RCC 7860 (cell line): ENCODE results near the gene EDC4.

Experiments used
- DNase-seq: peaks from one replicate; pipeline ENCODE4 v3.0.0-alpha.2; 2015; ENCODE audit warnings: low spot score
- FAIRE-seq: peaks from 2 replicates; lab custom pipeline; 2012; peaks lifted over from hg19 to GRCh38; lab: Jason Lieb, UNC

Gene EDC4

DNA sequence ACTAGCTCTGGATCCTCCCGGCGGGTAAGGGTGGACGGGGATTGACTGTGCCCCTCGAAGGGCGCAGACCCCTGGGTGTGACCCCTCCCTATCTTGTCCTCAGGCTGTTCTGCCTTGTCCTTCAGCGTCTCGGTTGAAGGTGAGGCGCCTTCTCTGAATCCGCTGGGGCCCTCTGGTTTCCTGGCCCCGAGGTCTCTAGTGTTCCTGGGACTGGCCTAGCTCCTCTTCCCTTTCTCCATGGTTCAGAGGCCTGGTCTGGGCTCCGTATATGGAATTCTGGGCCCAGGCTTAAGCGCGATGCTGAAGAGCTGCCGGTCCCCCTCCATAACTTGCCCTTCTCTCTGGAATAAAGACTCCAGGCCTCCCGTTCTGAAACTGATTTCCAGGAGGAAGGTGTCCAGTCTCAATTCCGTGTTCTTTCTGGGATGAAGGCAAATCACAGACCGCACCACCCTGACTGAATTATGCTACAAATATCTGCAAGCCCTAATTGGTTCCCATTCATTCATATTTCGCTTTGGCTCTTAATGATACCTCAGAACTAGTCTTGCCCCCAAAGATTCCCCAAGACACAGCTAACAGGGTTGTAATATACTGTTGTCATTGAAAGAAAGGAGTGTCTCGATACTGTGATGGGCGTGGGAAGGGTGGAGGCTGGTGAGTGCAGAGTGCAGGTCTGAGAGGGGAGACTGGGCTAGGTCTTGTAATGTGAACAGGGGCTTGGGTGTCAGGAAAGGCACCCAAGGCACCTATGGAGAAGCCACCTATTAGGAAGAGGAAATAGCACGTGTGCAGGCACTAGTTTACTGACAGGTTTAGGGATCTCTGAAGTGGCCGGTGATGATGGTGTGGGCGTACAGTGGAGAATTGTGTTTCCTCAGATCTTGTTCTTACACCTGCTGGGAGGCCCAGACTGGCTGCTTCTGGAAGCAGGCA, 851 bp downstream of the EDC4 start:
- DNase-seq = no peak
- no peak for FAIRE-seq

- no peak for FAIRE-seq
- DNase-seq = no peak
Observed at GRCh38 chr16:67874372-67874771, 1.5 kb downstream of the EDC4 start.

- no peak for FAIRE-seq
- DNase-seq = no peak
Observed at GRCh38 chr16:67877064-67877463, 4.2 kb downstream of the EDC4 start.

DNA sequence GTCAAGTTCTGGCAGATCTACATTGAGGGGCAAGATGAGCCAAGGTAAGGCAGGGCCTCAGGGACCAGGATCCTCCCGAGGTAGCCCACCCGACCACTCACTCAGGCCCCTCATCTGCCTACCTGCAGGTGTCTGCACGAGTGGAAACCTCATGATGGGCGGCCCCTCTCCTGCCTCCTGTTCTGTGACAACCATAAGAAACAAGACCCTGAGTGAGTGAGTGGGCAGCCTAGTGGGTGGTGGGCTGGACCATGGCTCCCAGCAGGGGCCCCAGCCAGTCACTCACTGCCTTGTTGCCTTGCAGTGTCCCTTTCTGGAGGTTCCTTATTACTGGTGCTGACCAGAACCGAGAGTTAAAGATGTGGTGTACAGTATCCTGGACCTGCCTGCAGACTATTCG, 5.4 kb downstream of the EDC4 start:
- FAIRE-seq (no peak), DNase-seq (no peak)

- no peak for DNase-seq
- FAIRE-seq = no peak
Observed at GRCh38 chr16:67878846-67879245, 6.0 kb downstream of the EDC4 start.

GRCh38 chr16:67879462-67879861, 6.6 kb downstream of the EDC4 start:
- DNase-seq (no peak), FAIRE-seq (no peak)

GRCh38 chr16:67879936-67880335, 7.1 kb downstream of the EDC4 start:
- DNase-seq (no peak), FAIRE-seq (no peak)

DNA sequence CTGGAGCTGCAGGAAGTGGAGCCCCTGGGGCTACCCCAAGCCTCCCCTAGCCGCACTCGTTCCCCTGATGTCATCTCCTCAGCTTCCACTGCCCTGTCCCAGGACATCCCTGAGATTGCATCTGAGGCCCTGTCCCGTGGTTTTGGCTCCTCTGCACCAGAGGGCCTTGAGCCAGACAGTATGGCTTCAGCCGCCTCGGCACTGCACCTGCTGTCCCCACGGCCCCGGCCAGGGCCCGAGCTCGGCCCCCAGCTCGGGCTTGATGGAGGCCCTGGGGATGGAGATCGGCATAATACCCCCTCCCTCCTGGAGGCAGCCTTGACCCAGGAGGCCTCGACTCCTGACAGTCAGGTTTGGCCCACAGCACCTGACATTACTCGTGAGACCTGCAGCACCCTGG, 7.7 kb downstream of the EDC4 start:
- FAIRE-seq = no peak
- no peak for DNase-seq

DNA sequence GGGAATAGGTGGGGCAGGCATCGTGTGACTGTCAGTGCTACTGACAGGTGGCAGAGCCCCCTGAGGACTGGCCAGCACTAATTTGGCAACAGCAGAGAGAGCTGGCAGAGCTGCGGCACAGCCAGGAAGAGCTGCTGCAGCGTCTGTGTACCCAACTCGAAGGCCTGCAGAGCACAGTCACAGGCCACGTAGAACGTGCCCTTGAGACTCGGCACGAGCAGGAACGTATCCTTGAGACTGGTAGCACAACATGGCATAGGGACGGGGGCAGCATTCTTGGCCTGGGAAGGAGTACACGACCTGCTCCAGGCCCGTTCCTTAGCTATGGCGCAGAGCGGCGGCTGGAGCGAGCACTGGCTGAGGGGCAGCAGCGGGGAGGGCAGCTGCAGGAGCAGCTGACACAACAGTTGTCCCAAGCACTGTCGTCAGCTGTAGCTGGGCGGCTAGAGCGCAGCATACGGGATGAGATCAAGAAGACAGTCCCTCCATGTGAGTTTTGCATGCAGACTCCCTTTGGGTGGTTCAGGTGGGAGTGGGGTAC, 8.8 kb downstream of the EDC4 start:
- no peak for FAIRE-seq
- DNase-seq = no peak

DNA sequence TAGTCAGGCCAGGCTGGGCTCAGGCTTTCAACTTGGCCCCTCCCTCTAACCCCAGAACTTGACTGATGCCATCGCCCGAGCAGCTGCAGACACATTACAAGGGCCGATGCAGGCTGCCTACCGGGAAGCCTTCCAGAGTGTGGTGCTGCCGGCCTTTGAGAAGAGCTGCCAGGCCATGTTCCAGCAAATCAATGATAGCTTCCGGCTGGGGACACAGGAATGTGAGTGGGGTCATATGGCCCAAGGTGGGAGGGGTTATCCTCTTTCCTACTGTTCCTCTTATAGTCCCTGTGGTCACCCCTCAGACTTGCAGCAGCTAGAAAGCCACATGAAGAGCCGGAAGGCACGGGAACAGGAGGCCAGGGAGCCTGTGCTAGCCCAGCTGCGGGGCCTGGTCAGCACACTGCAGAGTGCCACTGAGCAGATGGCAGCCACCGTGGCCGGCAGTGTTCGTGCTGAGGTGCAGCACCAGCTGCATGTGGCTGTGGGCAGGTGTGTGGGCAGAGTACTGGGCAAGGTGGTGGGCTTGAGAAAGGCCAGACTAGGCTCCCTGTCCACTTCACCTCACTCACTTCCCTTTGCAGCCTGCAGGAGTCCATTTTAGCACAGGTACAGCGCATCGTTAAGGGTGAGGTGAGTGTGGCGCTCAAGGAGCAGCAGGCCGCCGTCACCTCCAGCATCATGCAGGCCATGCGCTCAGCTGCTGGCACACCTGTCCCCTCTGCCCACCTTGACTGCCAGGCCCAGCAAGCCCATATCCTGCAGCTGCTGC, 9.7 kb downstream of the EDC4 start:
- no peak for DNase-seq
- FAIRE-seq = no peak

GRCh38 chr16:67883146-67883871, 10.5 kb downstream of the EDC4 start:
- no peak for FAIRE-seq
- DNase-seq = peak; percentile 12

- no peak for DNase-seq
- no peak for FAIRE-seq
Observed at GRCh38 chr16:67883872-67884261, 11.0 kb downstream of the EDC4 start.

GRCh38 chr16:67884684-67885083, 11.8 kb downstream of the EDC4 start, which contains the start of gene NRN1L:
TSS of gene NRN1L (plus strand) at chr16:67884885. CDS start at chr16:67884904, 19 bp downstream.
- DNase-seq (no peak), FAIRE-seq (no peak)

DNA sequence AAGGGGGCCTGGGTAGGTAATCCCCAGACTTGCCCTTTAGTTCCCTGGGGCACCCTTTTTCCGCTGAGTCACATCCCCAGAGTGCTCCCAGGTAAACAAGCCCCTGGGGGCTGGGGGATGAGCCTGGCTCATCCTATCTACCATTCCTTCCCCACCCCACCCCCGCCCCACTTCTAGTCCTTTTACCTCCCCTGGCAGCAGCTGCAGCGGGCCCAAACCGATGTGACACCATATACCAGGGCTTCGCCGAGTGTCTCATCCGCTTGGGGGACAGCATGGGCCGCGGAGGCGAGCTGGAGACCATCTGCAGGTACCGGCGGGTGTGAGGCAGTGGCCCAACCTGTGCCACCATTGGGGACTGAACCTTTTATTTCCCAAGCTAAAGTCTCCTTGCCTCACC, 12.7 kb downstream of the EDC4 start:
- DNase-seq (no peak), FAIRE-seq (no peak)

DNA sequence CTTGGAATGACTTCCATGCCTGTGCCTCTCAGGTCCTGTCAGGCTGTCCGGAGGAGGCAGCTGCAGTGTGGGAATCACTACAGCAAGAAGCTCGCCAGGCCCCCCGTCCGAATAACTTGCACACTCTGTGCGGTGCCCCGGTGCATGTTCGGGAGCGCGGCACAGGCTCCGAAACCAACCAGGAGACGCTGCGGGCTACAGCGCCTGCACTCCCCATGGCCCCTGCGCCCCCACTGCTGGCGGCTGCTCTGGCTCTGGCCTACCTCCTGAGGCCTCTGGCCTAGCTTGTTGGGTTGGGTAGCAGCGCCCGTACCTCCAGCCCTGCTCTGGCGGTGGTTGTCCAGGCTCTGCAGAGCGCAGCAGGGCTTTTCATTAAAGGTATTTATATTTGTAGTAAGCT, 13.1 kb downstream of the EDC4 start:
- no peak for FAIRE-seq

DNA sequence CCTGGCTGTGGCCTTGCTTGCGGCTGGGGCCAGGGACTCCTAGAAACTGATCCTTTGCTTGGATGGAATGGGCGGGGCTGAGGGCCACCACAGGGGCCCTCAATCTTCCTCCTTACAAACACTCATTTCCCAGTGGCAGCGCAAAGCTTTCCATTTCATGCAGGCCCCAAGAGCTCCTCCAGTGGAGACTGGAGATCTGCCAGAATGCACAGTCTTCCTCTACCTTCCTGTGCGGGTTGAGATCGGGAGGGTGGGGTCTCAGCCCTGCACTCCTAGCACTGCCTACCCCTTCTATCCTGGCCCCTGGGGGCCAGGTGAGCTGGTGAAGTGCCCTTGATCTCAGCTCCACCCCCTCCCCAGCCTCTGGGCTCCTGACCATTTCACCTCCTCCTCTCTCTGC, 13.5 kb downstream of the EDC4 start:
- no peak for DNase-seq
- no peak for FAIRE-seq

More for the DNA sequence above, 13.1 kb downstream of the EDC4 start:
- no peak for DNase-seq

DNA sequence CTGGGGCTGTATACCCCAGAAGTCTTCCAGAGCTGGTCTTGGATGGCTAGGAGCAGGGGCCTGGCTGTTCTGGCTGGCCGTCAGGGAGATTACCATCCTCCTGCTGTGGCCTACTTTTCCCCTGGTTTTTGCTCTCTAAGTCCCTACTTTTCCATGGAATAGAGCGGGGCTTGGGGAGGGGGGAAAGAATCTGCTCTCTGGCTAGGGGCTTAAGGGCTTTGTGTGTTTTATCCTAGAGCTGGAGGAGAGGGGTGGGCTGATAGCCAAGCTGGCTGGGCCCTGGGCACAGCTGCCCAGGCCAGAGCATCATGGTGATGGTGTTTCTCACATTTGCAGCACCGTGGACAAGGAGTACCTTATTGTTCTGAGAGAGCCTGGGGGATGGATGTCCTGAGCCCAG, 15.5 kb downstream of the EDC4 start:
- DNase-seq (no peak), FAIRE-seq (no peak)

GRCh38 chr16:67892375-67892774, 19.5 kb downstream of the EDC4 start:
- DNase-seq = no peak
- no peak for FAIRE-seq

- FAIRE-seq = no peak
Observed at GRCh38 chr16:67892899-67893742, 20.3 kb downstream of the EDC4 start, which contains the start of gene PSKH1. TSS of gene PSKH1 (plus strand) at chr16:67893254. CDS start at chr16:67908750, 15,496 bp downstream.

More at GRCh38 chr16:67892899-67893742, 20.3 kb downstream of the EDC4 start, which contains the start of gene PSKH1:
- peak; percentile 87 for DNase-seq
